ENCODE data around the gene CASP2. TPM values are rescaled to one million over a fixed set of nuclear protein-coding genes. Genes with fewer than 3 reads are reported as not detected.

Gene CASP2
- total and polyA plus RNA-seq, 2 of the 13 experiments (the other 11 are each of a cell fraction or from before 2014, with no cell fraction given), result 10.2 to 13.7 TPM

DNA sequence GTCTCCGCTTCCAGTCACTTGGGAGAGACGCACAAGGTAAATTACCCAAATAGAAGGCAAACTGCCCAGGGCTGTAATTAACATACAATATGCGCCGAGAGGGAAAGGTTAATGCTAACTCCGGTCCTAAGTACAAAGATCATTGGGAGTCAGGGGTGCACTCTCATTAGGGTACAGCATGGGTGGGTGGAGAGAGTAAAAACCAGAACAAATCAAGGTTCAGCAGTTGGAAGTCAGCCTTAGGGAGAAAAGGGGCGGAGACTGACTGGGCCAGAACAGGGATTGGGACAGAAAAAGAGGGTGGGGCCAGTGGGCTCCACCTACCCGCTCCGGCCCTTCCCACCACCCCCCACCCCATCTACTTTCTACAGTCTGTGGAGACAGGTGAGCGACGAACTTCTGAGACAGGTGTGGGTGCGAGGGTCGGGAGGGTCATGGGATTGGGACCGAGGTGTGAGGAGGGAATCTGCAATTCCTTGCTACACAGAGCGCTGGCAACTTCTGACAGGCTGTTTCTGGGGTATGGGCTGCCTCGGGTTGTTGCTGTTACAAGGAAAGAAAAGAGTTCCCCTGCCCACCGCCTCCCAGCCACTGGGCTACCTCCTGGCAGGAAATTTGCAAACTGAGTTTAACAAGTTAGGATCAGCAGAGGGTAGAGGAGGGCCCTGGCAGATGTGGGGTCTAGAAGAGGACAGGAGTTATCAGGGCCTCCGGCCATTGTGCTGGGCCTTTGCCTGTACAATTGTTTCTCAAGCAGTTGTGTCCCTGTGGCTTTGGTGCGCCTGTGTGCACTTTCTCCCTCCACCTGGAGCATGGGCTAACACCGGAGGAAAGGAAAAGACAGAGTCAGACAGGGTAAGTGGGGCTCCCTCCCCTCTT lies 3.3 kb upstream of the CASP2 start, which contains the start of gene TMEM139 (continued):
- TF ChIP-seq, protein P1, sequence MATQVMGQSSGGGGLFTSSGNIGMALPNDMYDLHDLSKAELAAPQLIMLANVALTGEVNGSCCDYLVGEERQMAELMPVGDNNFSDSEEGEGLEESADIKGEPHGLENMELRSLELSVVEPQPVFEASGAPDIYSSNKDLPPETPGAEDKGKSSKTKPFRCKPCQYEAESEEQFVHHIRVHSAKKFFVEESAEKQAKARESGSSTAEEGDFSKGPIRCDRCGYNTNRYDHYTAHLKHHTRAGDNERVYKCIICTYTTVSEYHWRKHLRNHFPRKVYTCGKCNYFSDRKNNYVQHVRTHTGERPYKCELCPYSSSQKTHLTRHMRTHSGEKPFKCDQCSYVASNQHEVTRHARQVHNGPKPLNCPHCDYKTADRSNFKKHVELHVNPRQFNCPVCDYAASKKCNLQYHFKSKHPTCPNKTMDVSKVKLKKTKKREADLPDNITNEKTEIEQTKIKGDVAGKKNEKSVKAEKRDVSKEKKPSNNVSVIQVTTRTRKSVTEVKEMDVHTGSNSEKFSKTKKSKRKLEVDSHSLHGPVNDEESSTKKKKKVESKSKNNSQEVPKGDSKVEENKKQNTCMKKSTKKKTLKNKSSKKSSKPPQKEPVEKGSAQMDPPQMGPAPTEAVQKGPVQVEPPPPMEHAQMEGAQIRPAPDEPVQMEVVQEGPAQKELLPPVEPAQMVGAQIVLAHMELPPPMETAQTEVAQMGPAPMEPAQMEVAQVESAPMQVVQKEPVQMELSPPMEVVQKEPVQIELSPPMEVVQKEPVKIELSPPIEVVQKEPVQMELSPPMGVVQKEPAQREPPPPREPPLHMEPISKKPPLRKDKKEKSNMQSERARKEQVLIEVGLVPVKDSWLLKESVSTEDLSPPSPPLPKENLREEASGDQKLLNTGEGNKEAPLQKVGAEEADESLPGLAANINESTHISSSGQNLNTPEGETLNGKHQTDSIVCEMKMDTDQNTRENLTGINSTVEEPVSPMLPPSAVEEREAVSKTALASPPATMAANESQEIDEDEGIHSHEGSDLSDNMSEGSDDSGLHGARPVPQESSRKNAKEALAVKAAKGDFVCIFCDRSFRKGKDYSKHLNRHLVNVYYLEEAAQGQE (IDR thresholded peaks at IDR 0.05; ENCODE audit: borderline replicate concordance in 1 of 2, low read depth in 1 of 2, low read length in 2 of 2), result 0 out of 4 replicates have a peak, but pooled peaks of 1 of the 2 experiments have one; percentile 38
- TF ChIP-seq PHF21A (CRISPR knock-in tag; IDR thresholded peaks at IDR 0.05), result peak; percentile 90

DNA sequence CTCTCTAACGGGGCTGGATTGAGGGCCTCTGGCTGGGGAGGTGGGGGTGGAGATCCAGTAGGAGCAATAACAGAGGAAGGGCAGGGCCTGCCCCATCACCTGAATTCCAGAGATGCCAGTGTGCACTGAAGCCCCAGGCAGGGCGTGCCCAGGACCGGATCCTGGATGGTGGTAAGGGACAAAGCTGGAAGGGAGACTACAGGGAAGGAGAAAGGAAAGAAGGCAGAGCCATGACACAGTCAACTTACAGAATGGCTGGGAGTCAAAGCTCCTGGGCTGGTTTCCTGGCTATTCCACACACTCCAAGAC lies 2.7 kb upstream of the CASP2 start:
- POLR2A ChIA-PET, result interaction anchor here (1.1 kb wide), 1 partner anchor 22 kb away, joined by 8 read pairs; the partner anchor contains the start of gene GSTK1
- DNase-seq (ENCODE audit: low spot score), result peak; percentile 30
- TF ChIP-seq SP2 (CRISPR knock-in tag; IDR thresholded peaks at IDR 0.05), result no peak
- TF ChIP-seq, protein P2, sequence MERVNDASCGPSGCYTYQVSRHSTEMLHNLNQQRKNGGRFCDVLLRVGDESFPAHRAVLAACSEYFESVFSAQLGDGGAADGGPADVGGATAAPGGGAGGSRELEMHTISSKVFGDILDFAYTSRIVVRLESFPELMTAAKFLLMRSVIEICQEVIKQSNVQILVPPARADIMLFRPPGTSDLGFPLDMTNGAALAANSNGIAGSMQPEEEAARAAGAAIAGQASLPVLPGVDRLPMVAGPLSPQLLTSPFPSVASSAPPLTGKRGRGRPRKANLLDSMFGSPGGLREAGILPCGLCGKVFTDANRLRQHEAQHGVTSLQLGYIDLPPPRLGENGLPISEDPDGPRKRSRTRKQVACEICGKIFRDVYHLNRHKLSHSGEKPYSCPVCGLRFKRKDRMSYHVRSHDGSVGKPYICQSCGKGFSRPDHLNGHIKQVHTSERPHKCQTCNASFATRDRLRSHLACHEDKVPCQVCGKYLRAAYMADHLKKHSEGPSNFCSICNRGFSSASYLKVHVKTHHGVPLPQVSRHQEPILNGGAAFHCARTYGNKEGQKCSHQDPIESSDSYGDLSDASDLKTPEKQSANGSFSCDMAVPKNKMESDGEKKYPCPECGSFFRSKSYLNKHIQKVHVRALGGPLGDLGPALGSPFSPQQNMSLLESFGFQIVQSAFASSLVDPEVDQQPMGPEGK (CRISPR knock-in tag; IDR thresholded peaks at IDR 0.05), result 0 out of 2 replicates have a peak, but pooled peaks have one; percentile 28
- no peak for TF ChIP-seq GABPA (IDR thresholded peaks at IDR 0.05; ENCODE audit: low read depth, low read length)
- 0 out of 2 replicates have a peak, but pooled peaks have one; percentile 5 for TF ChIP-seq GABPA (CRISPR knock-in tag; IDR thresholded peaks at IDR 0.05; ENCODE audit: low read depth)
- peak; percentile 95 for TF ChIP-seq PPARG (CRISPR knock-in tag; conservative IDR thresholded peaks at IDR 0.05)
- TF ChIP-seq SOX5 (CRISPR knock-in tag; IDR thresholded peaks at IDR 0.05; ENCODE audit: borderline replicate concordance), result 0 out of 2 replicates have a peak, but pooled peaks have one; percentile 13
- no peak for TF ChIP-seq MBNL3 (CRISPR knock-in tag; conservative IDR thresholded peaks at IDR 0.05)
- no peak for TF ChIP-seq HDAC2 (CRISPR knock-in tag; IDR thresholded peaks at IDR 0.05)
- peak; percentile 57; the same call in 1 of the 2 replicates for TF ChIP-seq RXRB (CRISPR knock-in tag; IDR thresholded peaks at IDR 0.05; ENCODE audit: borderline replicate concordance)
- peak; percentile 94 for TF ChIP-seq TEAD3 (CRISPR knock-in tag; optimal IDR thresholded peaks at IDR 0.05; ENCODE audit: borderline replicate concordance)
- TF ChIP-seq ZBTB38 (CRISPR knock-in tag; IDR thresholded peaks at IDR 0.05), result 0 out of 2 replicates have a peak, but pooled peaks have one; percentile 4
- TF ChIP-seq ZFP1 (CRISPR knock-in tag; IDR thresholded peaks at IDR 0.05), result no peak
- TF ChIP-seq, protein P3, sequence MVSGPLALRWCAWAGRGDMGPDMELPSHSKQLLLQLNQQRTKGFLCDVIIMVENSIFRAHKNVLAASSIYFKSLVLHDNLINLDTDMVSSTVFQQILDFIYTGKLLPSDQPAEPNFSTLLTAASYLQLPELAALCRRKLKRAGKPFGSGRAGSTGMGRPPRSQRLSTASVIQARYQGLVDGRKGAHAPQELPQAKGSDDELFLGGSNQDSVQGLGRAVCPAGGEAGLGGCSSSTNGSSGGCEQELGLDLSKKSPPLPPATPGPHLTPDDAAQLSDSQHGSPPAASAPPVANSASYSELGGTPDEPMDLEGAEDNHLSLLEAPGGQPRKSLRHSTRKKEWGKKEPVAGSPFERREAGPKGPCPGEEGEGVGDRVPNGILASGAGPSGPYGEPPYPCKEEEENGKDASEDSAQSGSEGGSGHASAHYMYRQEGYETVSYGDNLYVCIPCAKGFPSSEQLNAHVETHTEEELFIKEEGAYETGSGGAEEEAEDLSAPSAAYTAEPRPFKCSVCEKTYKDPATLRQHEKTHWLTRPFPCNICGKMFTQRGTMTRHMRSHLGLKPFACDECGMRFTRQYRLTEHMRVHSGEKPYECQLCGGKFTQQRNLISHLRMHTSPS (CRISPR knock-in tag; IDR thresholded peaks at IDR 0.05; ENCODE audit: low read depth), result peak; percentile 73; the same call in 1 of the 2 replicates

More for the DNA sequence above, 2.7 kb upstream of the CASP2 start:
- Histone ChIP-seq H3K9me3 (ENCODE audit: low read length) (no peaks in the 10 kb centered on the region), H3K27ac (ENCODE audit: extremely low read length, insufficient read depth, low read length) (peak overlapping the region; percentile 77), H2AFZ (ENCODE audit: low read length) (peak overlapping the region; percentile 49), H3K36me3 (replicated peaks in 1 of 2; ENCODE audit: control insufficient read depth in 1 of 2, insufficient read depth in 2 of 2, low read length in 2 of 2) (no peaks in the 10 kb centered on the region), H3K79me2 (ENCODE audit: insufficient read depth, low read length) (peaks cover 17% of the 10 kb centered on the region), H3K4me2 (ENCODE audit: low read depth, low read length) (peak overlapping the region; percentile 98), H3K27me3 (ENCODE audit: control insufficient read depth in 1 of 2, insufficient read depth in 2 of 2, low read length in 2 of 2) (no peaks in the 10 kb centered on the region; a peak in 1 of 5 replicates), H3K9ac (ENCODE audit: insufficient read depth, low read depth, low read length) (peak overlapping the region; percentile 76), H3K4me3 (replicated peaks in 1 of 3; ENCODE audit: insufficient read depth in 1 of 3, low read depth in 2 of 3, low read length in 3 of 3) (peak overlapping the region; percentile 58 to 78 (median 60)), H3K4me1 (ENCODE audit: insufficient read depth, low read length) (peaks cover 57% of the 10 kb centered on the region), H4K20me1 (ENCODE audit: insufficient read depth, low read length) (no peaks in the 10 kb centered on the region)
- CTCF ChIA-PET (ENCODE audit: low intra/inter-chr PET ratio, low total read pairs), result no interaction called here
- ATAC-seq, result peak; percentile 37
- no TSS peak for BruUV-seq (replicated peaks)
- in situ Hi-C loops (cut with HindIII; ENCODE audit: extremely low pct_ligation_motif_present, low pct_unique_long_range_greater_than_20kb) (no loop called here), intact Hi-C loops (cut with micrococcal nuclease; ENCODE audit: unreplicated experiment) (loop anchor here (2.0 kb wide), 3 partner anchors 23 to 95 kb away; partner anchors contain the start of genes GSTK1 and ZYX)
- no peak for FAIRE-seq
- 14% methylated on average over 3 of the region's 3 CpGs for WGBS (ENCODE audit: low lambda C conversion rate)
